ENCODE results near the gene KCNT1. TPM values are rescaled to one million over a fixed set of nuclear protein-coding genes. Genes with fewer than 3 reads are reported as not detected.

The KCNT1 gene
- total RNA-seq, 1 donor from 2014 or later = not detected

DNA sequence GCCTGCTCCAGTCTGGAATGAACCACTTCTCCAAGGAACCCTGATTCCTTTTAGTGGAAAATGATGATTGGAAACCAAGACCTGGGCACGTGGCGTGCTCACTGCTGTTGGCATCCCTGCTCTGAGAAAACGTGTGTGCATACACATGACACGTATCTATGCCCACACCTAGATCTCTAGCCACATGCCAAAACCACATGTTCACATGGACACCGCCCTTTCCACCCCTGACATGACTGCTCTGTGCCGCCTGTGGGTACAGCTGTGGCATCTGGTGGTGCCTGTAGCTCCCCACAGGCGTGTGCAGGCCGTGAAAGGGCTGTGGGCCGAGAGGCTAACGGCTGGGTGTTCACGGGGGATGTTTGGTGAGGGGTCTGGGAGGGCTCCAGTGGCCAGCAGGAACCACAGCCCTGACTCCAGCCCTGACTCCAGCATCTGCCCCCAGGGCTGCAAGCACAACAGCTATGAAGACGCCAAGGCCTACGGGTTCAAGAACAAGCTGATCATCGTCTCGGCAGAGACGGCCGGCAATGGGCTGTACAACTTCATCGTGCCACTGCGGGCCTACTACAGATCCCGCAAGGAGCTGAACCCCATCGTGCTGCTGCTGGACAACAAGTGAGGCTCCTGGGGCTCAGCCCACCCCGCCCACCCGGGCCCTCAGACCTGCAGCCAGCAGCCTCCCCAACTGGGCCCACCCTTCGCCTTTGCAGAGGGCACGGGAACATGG is 75.1 kb downstream of the KCNT1 start:
- intact Hi-C loops (cut with DNase I) = no loop called here

DNA sequence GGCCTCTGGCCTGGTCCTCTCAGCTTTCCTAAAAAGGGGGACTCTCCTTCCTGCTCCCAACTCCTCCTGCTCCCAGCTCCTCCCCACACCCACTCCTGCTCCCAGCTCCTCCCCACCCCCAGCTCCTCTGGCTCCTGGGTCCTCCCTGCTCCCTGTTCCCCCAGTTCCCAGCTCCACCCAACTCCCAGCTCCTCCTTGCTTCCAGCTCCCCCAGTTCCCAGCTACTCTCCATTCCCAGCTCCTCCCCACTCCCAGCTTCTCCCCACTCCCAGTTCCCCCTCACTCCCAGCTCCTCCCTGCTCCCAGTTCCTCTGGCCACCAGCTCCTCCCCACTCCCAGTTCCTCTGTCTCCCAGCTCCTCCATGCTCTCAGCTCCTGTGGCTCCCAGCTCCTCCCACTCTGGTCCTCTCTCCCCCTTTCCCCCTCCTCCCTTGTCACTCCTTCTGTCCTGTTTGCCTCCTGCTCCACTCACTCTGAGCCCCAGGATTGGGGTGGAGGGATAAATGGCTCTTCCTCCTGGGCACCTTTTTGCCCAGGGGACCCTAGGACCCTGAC is 75.7 kb downstream of the KCNT1 start:
- Histone ChIP-seq H3K36me3 (no peaks in the 10 kb centered on the region), H3K27ac (no peak overlapping the region), H3K4me1 (no peaks in the 10 kb centered on the region), H3K4me3 (no peak overlapping the region), H3K9me3 (no peaks in the 10 kb centered on the region), H3K27me3 (no peaks in the 10 kb centered on the region)
- TF ChIP-seq POLR2A (IDR thresholded peaks at IDR 0.05) = no peak
- TF ChIP-seq, protein P1, sequence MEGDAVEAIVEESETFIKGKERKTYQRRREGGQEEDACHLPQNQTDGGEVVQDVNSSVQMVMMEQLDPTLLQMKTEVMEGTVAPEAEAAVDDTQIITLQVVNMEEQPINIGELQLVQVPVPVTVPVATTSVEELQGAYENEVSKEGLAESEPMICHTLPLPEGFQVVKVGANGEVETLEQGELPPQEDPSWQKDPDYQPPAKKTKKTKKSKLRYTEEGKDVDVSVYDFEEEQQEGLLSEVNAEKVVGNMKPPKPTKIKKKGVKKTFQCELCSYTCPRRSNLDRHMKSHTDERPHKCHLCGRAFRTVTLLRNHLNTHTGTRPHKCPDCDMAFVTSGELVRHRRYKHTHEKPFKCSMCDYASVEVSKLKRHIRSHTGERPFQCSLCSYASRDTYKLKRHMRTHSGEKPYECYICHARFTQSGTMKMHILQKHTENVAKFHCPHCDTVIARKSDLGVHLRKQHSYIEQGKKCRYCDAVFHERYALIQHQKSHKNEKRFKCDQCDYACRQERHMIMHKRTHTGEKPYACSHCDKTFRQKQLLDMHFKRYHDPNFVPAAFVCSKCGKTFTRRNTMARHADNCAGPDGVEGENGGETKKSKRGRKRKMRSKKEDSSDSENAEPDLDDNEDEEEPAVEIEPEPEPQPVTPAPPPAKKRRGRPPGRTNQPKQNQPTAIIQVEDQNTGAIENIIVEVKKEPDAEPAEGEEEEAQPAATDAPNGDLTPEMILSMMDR (IDR thresholded peaks at IDR 0.05) = no peak
- TF ChIP-seq POLR2AphosphoS5 (IDR thresholded peaks at IDR 0.05; ENCODE audit: insufficient read depth in 1 of 2, low read depth in 1 of 2) = no peak
- DNase-seq (ENCODE audit: extremely low spot score in 2 of 2) = no peak
- intact Hi-C loops (cut with DNase I) = no loop called here

More for the DNA sequence above, 75.1 kb downstream of the KCNT1 start:
- Histone ChIP-seq H3K27ac (no peak overlapping the region), H3K27me3 (no peaks in the 10 kb centered on the region), H3K4me1 (no peaks in the 10 kb centered on the region), H3K36me3 (no peaks in the 10 kb centered on the region), H3K4me3 (no peak overlapping the region), H3K9me3 (no peaks in the 10 kb centered on the region)
- no peak for DNase-seq (ENCODE audit: extremely low spot score in 2 of 2)
- no peak for TF ChIP-seq POLR2AphosphoS5 (IDR thresholded peaks at IDR 0.05; ENCODE audit: insufficient read depth in 1 of 2, low read depth in 1 of 2)
- TF ChIP-seq, protein P1 (IDR thresholded peaks at IDR 0.05) = no peak
- no peak for TF ChIP-seq POLR2A (IDR thresholded peaks at IDR 0.05)

DNA sequence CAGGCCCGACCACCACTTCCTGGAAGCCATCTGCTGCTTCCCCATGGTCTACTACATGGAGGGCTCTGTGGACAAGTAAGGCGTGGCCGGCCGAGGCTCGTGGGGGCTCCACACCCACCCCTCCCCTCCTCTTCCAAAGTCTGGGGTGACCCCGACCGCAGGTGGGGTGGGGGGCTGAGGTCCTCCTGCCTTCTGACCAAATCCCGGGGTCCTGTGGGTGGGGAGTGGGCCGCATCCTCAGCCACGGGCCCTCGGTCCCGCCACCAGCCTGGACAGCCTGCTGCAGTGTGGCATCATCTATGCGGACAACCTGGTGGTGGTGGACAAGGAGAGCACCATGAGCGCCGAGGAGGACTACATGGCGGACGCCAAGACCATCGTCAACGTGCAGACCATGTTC is 76.4 kb downstream of the KCNT1 start:
- Histone ChIP-seq H3K9me3 (no peaks in the 10 kb centered on the region), H3K36me3 (no peaks in the 10 kb centered on the region), H3K4me3 (no peak overlapping the region), H3K27me3 (no peaks in the 10 kb centered on the region), H3K27ac (no peak overlapping the region), H3K4me1 (no peaks in the 10 kb centered on the region)
- DNase-seq (ENCODE audit: extremely low spot score in 2 of 2) = no peak
- intact Hi-C loops (cut with DNase I) = no loop called here
- TF ChIP-seq POLR2AphosphoS5 (IDR thresholded peaks at IDR 0.05; ENCODE audit: insufficient read depth in 1 of 2, low read depth in 1 of 2) = no peak
- no peak for TF ChIP-seq POLR2A (IDR thresholded peaks at IDR 0.05)
- TF ChIP-seq, protein P1 (IDR thresholded peaks at IDR 0.05) = no peak

DNA sequence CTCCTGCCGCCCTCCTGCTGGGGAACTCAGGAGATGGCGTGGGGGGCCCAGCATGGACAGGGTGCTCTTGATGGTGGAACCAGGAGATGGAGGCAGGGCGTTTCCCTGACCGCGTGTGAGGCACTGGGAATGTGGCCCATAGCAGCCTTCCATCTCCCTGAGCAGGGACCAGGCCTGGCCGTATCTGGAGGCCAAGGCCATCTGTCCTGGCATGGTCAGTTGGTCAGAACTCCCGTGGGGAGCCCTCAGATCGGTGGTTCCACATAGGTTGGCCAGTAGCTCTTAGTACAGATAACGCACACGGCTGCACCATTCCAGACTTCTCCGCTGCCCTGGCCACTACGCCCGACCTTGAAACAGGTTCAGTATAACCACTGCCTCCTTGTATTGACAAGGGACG is 77.6 kb downstream of the KCNT1 start:
- TF ChIP-seq POLR2AphosphoS5 (IDR thresholded peaks at IDR 0.05; ENCODE audit: insufficient read depth in 1 of 2, low read depth in 1 of 2) = no peak
- TF ChIP-seq POLR2A (IDR thresholded peaks at IDR 0.05) = no peak
- TF ChIP-seq, protein P1 (IDR thresholded peaks at IDR 0.05) = no peak
- no peaks in the 10 kb centered on the region for H3K27me3 ChIP-seq
- DNase-seq (ENCODE audit: extremely low spot score in 2 of 2) = no peak
- H3K4me1 ChIP-seq = no peaks in the 10 kb centered on the region
- no peak overlapping the region for H3K4me3 ChIP-seq
- intact Hi-C loops (cut with DNase I) = no loop called here
- no peaks in the 10 kb centered on the region for H3K9me3 ChIP-seq
- no peak overlapping the region for H3K27ac ChIP-seq
- no peaks in the 10 kb centered on the region for H3K36me3 ChIP-seq

DNA sequence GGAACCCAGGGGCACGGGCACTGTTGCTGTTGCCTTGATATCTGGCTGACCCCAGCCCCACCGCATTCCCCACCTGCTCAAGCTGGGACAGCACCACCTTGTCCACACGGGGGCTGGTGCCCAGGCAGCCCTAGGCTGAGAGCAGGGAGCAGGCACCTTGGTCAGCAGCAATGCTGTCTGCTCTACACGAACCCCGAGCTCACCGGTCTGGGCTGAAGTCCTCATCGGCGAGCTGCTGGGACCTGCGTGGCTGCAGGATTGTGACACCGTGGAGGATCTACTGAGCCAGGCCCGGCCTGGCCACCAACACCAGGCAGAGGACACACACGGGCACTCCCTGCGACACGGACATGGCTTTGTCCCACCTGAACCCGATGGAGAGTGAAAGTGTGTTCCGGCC is 78.1 kb downstream of the KCNT1 start:
- TF ChIP-seq POLR2A (IDR thresholded peaks at IDR 0.05) = no peak
- TF ChIP-seq, protein P1 (IDR thresholded peaks at IDR 0.05) = no peak
- Histone ChIP-seq H3K36me3 (no peaks in the 10 kb centered on the region), H3K27ac (no peak overlapping the region), H3K9me3 (no peaks in the 10 kb centered on the region), H3K4me3 (no peak overlapping the region), H3K27me3 (no peaks in the 10 kb centered on the region), H3K4me1 (no peaks in the 10 kb centered on the region)
- DNase-seq (ENCODE audit: extremely low spot score in 2 of 2) = no peak
- intact Hi-C loops (cut with DNase I) = no loop called here

Measured in vagina (tissue), 2 donors.